Fibroblast of pulmonary artery (primary cell): Measurements from ENCODE around the gene CKMT1B.
A peak's percentile ranks its signal among the peaks of the same experiment; 100 is the strongest.
"Not testable (repeated sequence)": the region's sequence is repeated elsewhere in the genome, so short reads cannot be mapped to it uniquely, and the experiment has no call there.

Experiments used
- DNase-seq: peaks from one replicate; pipeline ENCODE4 v3.0.0-alpha.2; 2010; ENCODE audit warnings: low read depth
- H3K4me3 ChIP-seq: replicated peaks from 2 replicates; pipeline ENCODE4 v1.5.1; 2011; ENCODE audit warnings: low read depth, mild to moderate bottlenecking, control low read depth, low read length, moderate library complexity
- TF ChIP-seq, protein P1 (sequence below): IDR thresholded peaks from 2 replicates; pipeline ENCODE4 v1.5.1; 2011; ENCODE audit warnings: mild to moderate bottlenecking, control low read depth, low read length, inconsistent platforms; ENCODE audit errors: missing control alignments

Gene CKMT1B

DNA sequence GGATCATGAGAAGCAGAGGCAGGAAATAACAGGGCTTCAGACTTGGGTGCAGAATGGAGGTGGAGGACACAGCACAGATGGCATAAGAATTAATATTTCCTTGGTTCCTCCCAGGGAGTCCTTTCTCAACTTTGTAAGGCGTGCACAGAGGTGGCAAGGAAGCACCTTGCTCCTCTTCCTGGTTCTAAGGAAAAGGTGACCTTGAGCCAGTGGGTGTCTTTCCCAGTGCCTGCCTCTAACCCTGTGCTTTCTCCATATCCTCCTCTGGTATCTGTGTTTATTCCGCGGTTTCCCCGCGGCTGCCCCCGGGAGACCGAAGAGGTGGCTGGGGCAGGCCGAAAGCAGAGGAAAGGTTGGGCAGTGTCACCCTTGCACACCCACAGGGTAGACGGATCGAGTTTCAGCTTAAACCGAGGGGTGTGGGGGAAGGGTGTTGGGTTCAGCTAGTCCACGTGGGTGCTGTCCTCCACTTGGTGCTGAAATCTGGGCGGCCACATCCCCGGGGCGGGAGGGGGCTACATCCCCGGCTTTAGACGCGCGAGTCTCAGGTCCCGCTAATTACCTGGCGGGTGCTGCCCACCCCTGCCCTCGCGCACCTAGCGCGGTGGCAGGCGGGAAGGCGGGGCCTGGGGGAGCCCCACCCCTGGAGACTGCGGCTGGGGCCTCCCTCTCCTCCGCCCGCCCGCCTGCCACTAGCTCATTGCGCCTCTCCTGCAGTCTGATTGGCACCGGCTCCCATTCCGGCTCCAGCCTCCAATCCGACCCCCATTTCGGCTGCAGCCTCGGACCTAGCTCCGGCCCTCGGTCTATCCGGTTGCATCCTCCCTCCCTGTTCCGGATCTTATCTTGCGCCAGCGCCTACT is at the start of gene CKMT1B:
TSS of gene CKMT1B (plus strand) at position 700 of the 863 bp plus-strand sequence. CDS start 192 bp downstream, outside the sequence.
- not testable (repeated sequence) for DNase-seq, H3K4me3 ChIP-seq

DNA sequence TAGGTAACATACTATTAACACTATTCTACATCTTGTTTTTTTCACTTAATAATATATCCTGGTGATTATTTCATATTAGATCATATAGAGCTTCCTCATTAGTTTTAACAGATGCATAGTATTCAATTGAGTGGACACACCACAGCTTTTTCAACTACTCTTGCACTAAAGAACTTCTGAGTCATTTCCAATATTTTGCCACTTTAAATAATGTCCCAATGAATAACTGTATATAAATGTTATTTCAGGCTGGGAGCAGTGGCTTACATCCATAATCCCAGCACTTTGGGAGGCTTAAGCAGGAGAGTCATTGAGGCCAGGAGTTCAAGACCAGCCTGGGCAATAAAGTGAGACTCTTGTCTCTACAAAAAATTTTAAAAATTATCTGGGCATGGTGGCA is 49.6 kb upstream of the CKMT1B start:
- DNase-seq: no peak
- H3K4me3 ChIP-seq: no peak overlapping the region
- TF ChIP-seq, protein P1, sequence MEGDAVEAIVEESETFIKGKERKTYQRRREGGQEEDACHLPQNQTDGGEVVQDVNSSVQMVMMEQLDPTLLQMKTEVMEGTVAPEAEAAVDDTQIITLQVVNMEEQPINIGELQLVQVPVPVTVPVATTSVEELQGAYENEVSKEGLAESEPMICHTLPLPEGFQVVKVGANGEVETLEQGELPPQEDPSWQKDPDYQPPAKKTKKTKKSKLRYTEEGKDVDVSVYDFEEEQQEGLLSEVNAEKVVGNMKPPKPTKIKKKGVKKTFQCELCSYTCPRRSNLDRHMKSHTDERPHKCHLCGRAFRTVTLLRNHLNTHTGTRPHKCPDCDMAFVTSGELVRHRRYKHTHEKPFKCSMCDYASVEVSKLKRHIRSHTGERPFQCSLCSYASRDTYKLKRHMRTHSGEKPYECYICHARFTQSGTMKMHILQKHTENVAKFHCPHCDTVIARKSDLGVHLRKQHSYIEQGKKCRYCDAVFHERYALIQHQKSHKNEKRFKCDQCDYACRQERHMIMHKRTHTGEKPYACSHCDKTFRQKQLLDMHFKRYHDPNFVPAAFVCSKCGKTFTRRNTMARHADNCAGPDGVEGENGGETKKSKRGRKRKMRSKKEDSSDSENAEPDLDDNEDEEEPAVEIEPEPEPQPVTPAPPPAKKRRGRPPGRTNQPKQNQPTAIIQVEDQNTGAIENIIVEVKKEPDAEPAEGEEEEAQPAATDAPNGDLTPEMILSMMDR: no peak

DNA sequence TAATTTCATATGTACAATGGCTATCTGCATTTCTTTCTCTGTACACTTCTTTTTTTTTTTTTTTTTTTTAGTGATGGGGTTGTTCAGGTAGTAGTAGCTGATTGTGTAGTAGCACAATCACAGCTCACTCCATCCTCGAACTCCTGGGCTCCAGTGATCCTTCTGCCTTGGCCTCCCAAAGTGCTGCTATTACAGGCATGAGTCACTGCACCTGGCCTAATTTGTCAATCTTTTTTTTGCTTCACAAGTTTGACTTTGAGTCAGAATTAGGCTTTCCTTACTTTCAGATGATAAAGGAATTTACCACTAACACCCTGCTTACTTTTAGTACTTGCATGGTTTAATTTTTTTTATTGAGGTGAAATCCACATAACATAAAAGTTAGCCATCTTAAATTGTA is 48.4 kb upstream of the CKMT1B start:
- DNase-seq: no peak
- TF ChIP-seq, protein P1: no peak
- H3K4me3 ChIP-seq: no peak overlapping the region

DNA sequence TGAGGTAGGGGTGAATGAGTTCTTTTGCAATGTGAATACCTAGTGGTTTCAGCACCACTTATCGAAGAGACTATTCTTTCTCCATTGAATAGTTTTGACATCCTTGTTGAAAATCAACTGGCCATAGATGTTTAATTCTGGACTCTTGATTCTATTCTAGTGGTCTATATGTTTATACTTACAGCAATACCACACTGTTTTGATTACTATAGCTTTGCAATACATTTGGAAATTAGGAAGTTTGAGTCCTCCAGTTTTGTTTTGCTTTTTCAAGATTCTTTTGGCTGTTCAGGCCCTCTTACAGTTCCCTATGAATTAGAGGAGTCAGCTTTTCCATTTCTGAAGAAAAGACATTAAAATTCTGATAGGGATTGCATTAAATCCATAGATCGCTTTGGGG is 46.3 kb upstream of the CKMT1B start:
- no peak for DNase-seq
- TF ChIP-seq, protein P1: no peak
- H3K4me3 ChIP-seq: no peak overlapping the region

DNA sequence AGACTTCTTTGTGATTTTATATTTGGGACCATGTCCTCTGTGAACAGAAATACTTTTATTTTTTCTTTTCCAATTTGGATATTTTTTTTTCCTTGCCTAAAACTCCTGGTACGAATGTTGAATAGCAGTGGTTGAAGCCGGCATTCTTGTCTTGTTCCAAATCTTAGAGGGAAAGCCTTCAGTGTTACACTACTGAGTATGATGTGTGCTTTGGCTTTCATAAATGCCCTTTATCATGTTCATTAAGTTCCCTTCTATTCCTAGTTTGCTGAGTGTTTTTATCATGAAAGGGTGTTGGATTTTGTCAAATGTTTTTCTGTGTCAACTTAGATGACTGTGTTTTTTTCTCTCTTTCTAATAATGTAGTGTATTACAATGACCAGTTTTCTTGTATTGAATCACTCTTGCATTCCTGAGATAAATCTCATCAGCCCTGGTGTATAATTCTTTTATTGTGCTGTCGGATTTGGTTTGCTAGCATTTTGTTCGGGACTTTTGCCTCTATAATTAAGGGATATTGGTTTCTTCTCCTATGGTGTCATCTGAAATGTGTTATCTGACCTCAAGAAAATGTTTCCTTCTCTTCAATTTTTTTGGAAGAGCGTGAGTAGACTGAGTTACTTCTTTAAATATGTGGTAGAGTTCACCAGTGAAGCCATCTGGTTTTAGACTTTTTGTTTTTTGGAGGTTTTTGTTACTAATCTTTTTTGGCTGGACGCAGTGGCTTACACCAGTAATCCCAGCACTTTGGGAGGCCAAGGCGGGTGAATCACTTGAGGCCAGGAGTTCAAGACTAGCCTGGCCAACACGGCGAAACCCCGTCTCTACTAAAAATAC is 43.1 kb upstream of the CKMT1B start:
- TF ChIP-seq, protein P1: no peak
- H3K4me3 ChIP-seq: no peak overlapping the region
- DNase-seq: peak; percentile 37

DNA sequence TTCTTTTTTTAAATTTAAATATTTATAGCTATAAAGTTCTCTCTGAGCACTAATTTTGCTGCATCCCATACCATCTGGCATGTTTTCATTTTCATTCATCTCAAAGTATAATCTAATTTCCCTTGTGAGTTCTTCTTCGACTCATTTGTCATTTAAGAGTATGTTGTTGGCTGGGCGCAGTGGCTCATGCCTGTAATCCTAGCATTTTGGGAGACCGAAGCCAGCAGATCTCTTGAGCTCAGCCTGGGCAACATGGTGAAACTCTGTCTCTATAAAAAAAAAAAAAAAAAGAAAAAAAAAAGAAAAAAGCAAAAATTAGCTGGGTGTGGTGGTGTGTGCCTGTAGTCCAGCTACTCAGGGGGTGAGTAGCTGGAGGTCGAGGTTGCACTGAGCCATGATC is 41.6 kb upstream of the CKMT1B start:
- no peak for DNase-seq
- TF ChIP-seq, protein P1: no peak
- H3K4me3 ChIP-seq: no peak overlapping the region

DNA sequence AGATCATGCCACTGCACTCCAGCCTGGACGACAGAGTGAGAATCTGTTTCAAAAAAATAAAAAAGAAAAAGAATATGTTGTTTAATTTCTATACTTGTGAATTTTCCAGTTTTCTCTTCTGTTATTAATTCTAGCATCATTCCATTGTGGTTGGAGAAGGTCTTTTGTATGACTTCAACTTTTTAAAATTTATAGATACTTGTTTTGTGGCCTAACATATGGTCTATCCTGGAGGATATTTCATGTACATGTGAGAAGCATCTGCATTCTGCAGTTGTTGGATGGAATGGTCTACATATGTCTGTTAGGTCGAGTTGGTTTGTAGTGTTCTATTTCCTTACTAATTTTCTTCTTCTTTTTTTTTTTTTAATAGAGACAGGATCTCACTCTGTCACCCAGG is 40.8 kb upstream of the CKMT1B start:
- no peak overlapping the region for H3K4me3 ChIP-seq
- DNase-seq: no peak
- TF ChIP-seq, protein P1: no peak

DNA sequence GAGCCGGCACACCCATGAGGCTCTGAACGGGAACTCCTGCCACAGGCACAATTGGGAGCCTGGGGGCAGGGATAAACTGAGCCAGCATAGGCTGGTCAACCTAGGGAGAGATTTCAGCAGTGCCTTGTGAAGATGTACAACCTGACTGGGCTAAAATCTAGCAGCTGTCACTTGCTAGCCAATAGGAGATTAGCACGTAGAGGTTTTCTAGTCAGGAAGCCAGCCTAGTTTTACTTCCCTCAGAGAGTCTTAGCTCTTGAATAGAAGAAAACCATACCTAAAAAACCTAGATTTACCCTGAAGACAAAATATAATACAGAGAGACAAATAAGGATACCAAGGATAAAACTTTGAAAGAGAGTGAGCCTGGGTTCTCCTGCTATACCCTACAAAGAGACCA is 31.1 kb upstream of the CKMT1B start:
- H3K4me3 ChIP-seq, DNase-seq: not testable (repeated sequence)

DNA sequence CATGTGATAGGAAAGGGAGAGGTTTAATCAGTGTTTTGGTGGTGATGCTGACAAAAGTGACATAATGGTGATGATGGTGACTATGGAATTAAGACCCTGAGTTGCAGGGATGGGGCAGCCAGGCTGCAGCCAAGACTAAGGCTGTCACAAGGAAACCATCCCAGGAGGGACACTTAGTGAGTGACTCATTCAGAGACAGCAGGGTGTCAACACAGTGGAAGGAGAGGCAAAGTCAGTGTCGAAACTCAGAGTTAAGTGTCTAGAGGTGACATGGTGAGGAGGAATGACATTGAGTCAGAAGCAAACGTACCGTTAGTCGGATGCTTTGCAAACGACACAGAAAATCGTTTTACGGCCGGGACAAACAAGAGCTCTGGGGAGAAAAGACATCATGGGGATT is 30.0 kb upstream of the CKMT1B start:
- DNase-seq, H3K4me3 ChIP-seq: not testable (repeated sequence)

DNA sequence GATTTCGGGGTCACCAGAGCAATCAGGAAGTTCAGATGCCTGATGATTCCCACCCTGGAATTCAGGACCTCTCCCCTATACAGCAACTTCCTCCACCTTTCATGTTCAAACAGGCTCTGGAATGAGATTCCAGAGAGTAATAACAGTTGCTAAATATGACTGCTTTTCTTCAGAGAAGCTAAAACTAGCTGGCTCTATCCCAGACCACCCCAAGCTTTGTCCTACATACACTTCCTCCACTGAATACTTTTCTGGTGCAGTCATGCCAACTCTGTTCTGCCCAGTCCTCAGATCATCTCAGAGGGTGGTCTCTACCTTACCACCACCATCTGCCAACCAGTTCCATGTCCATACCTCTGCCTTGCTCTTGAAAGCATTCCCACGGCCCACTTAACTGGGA is 27.2 kb upstream of the CKMT1B start:
- DNase-seq, H3K4me3 ChIP-seq: not testable (repeated sequence)

DNA sequence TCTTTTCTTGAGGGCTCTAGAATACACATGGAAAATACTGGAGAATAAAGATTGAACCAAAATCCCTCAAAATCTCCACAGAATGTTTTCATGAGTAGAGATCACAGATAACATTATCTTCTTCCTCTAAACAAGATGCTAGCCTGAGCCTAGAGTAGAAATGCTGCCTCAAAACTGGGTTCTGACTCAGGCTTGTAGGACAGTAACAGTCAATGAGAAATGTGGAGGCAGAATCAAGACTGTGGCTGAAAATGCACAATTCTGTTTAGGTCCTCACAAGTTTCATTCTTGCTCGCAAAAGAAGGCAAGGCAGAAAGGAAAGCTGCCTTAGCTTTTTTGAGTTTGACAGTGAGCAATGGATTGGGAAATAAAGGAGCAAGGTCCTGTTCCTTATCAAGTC is 19.2 kb upstream of the CKMT1B start:
- not testable (repeated sequence) for H3K4me3 ChIP-seq, DNase-seq
